ENCODE data around the gene CDKN1B. TPM values are rescaled to one million over a fixed set of nuclear protein-coding genes. Genes with fewer than 3 reads are reported as not detected.

CDKN1B gene
- total RNA-seq, 1 experiment from 2014 or later = 33.1 TPM

DNA sequence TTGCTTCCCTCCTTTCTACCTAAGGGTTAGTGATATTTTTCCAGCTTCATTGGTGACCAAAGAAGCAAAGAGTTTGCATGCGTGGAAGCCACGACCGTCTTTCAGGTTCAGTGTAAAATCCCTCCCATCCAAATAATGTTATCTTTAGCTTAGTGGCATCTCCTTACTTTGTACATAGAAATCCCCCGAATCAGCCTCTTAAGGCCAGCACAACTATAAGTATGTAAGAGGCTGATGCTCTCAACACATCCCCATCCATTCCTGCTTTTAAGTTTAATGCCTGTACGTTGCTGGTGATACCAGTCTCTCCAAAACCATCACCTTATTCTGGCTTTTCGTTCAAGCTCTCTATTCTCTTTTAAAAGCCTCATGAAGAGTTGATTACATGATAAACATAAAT, 14.6 kb downstream of the CDKN1B start:
- no TSS peak for BruUV-seq (replicated peaks)
- peaks cover 0 to 3% of the 10 kb centered on the region in 2 experiments; a peak in 1 of 4 replicates for H3K36me3 ChIP-seq (ENCODE audit: control insufficient read depth in 1 of 2, insufficient read depth in 2 of 2, low read length in 2 of 2)
- H3K27me3 ChIP-seq (ENCODE audit: insufficient read depth, low read length) = no peaks in the 10 kb centered on the region
- ChIA-PET CTCF (no interaction called here), POLR2A (no interaction called here), RAD21 (ENCODE audit: low non-redundant PET in 1 of 2, low total read pairs in 2 of 2, uncharacterized antibody in 2 of 2, unreplicated experiment in 2 of 2) (no interaction called here)
- H3K4me1 ChIP-seq (ENCODE audit: control insufficient read depth in 1 of 2, insufficient read depth in 2 of 2, low read length in 2 of 2) = peaks cover 7 to 9% of the 10 kb centered on the region in 2 experiments
- ATAC-seq (no peak), DNase-seq (ENCODE audit: low read depth, low spot score) (no peak)
- intact Hi-C loops (cut with micrococcal nuclease) = no loop called here
- no peaks in the 10 kb centered on the region for H4K20me1 ChIP-seq (ENCODE audit: insufficient read depth)
- no peak overlapping the region for H2AFZ ChIP-seq (ENCODE audit: low read depth, low read length, poor library complexity, severe bottlenecking)
- H3K9me3 ChIP-seq (ENCODE audit: control insufficient read depth in 1 of 2, insufficient read depth in 1 of 2, low read depth in 1 of 2, low read length in 2 of 2) = no peaks in the 10 kb centered on the region
- H3K9ac ChIP-seq (ENCODE audit: low read length) = no peak overlapping the region
- H3K4me3 ChIP-seq (replicated peaks in 1 of 2; ENCODE audit: low read depth in 1 of 2, low read length in 2 of 2) = no peak overlapping the region
- H3K4me2 ChIP-seq (ENCODE audit: low read length) = no peak overlapping the region
- H3K9me2 ChIP-seq (ENCODE audit: insufficient read depth) = no peaks in the 10 kb centered on the region
- no peak overlapping the region for H3K27ac ChIP-seq (ENCODE audit: low read depth, low read length)
- peaks cover 35% of the 10 kb centered on the region for H3K79me2 ChIP-seq (ENCODE audit: insufficient read depth, low read length)
- TF ChIP-seq YY1 (IDR thresholded peaks at IDR 0.05; ENCODE audit: extremely low read depth, insufficient replicate concordance, low read depth, low read length) (no peak), ATF3 (IDR thresholded peaks at IDR 0.05) (no peak), JUND (IDR thresholded peaks at IDR 0.05) (no peak), EZH2phosphoT487 (IDR thresholded peaks at IDR 0.05; ENCODE audit: borderline replicate concordance) (no peak), SRF (IDR thresholded peaks at IDR 0.05; ENCODE audit: low read depth) (no peak), SP1 (IDR thresholded peaks at IDR 0.05; ENCODE audit: low read depth) (no peak), RAD21 (IDR thresholded peaks at IDR 0.05; ENCODE audit: low read depth) (no peak), ZNF274 (IDR thresholded peaks at IDR 0.05; ENCODE audit: low read depth, low read length) (no peak), CBX3 (IDR thresholded peaks at IDR 0.05; ENCODE audit: low read depth) (no peak), FOSL1 (IDR thresholded peaks at IDR 0.05; ENCODE audit: low read depth) (no peak)

GRCh38 chr12:12733118-12733517, 15.9 kb downstream of the CDKN1B start:
- POLR2A ChIA-PET = no interaction called here
- Histone ChIP-seq H3K9me2 (ENCODE audit: insufficient read depth) (no peaks in the 10 kb centered on the region), H3K27me3 (ENCODE audit: insufficient read depth, low read length) (no peaks in the 10 kb centered on the region), H3K36me3 (ENCODE audit: control insufficient read depth in 1 of 2, insufficient read depth in 2 of 2, low read length in 2 of 2) (peaks cover 0 to 3% of the 10 kb centered on the region in 2 experiments; a peak in 1 of 4 replicates), H4K20me1 (ENCODE audit: insufficient read depth) (no peaks in the 10 kb centered on the region), H2AFZ (ENCODE audit: low read depth, low read length, poor library complexity, severe bottlenecking) (no peak overlapping the region), H3K9me3 (ENCODE audit: control insufficient read depth in 1 of 2, insufficient read depth in 1 of 2, low read depth in 1 of 2, low read length in 2 of 2) (no peaks in the 10 kb centered on the region), H3K4me1 (ENCODE audit: control insufficient read depth in 1 of 2, insufficient read depth in 2 of 2, low read length in 2 of 2) (peaks cover 2 to 8% of the 10 kb centered on the region in 2 experiments; a peak in 2 of 4 replicates), H3K4me3 (replicated peaks in 1 of 2; ENCODE audit: low read depth in 1 of 2, low read length in 2 of 2) (no peak overlapping the region), H3K9ac (ENCODE audit: low read length) (no peak overlapping the region), H3K4me2 (ENCODE audit: low read length) (no peak overlapping the region), H3K79me2 (ENCODE audit: insufficient read depth, low read length) (peaks cover 22% of the 10 kb centered on the region), H3K27ac (ENCODE audit: low read depth, low read length) (no peak overlapping the region)
- RAD21 ChIA-PET (ENCODE audit: low non-redundant PET in 1 of 2, low total read pairs in 2 of 2, uncharacterized antibody in 2 of 2, unreplicated experiment in 2 of 2) = no interaction called here
- no peak for ATAC-seq
- CTCF ChIA-PET = no interaction called here
- no peak for TF ChIP-seq ZFX (IDR thresholded peaks at IDR 0.05)
- TF ChIP-seq EZH2 (IDR thresholded peaks at IDR 0.05) = no peak
- TF ChIP-seq ATF3 (IDR thresholded peaks at IDR 0.05) = no peak
- TF ChIP-seq ZNF274 (IDR thresholded peaks at IDR 0.05; ENCODE audit: low read depth, low read length) = no peak
- no peak for TF ChIP-seq EZH2phosphoT487 (IDR thresholded peaks at IDR 0.05; ENCODE audit: borderline replicate concordance)
- TF ChIP-seq CTCF (IDR thresholded peaks at IDR 0.05 in 2 of 3, conservative IDR thresholded peaks at IDR 0.05 in 1 of 3; ENCODE audit: borderline replicate concordance in 1 of 3, insufficient read depth in 1 of 3, low read depth in 2 of 3, low read length in 2 of 3) = no peak
- no peak for TF ChIP-seq SRF (IDR thresholded peaks at IDR 0.05; ENCODE audit: low read depth)
- no peak for TF ChIP-seq POLR2A (IDR thresholded peaks at IDR 0.05; ENCODE audit: borderline replicate concordance, extremely low read depth, insufficient read depth, insufficient read length)
- TF ChIP-seq, protein P1, sequence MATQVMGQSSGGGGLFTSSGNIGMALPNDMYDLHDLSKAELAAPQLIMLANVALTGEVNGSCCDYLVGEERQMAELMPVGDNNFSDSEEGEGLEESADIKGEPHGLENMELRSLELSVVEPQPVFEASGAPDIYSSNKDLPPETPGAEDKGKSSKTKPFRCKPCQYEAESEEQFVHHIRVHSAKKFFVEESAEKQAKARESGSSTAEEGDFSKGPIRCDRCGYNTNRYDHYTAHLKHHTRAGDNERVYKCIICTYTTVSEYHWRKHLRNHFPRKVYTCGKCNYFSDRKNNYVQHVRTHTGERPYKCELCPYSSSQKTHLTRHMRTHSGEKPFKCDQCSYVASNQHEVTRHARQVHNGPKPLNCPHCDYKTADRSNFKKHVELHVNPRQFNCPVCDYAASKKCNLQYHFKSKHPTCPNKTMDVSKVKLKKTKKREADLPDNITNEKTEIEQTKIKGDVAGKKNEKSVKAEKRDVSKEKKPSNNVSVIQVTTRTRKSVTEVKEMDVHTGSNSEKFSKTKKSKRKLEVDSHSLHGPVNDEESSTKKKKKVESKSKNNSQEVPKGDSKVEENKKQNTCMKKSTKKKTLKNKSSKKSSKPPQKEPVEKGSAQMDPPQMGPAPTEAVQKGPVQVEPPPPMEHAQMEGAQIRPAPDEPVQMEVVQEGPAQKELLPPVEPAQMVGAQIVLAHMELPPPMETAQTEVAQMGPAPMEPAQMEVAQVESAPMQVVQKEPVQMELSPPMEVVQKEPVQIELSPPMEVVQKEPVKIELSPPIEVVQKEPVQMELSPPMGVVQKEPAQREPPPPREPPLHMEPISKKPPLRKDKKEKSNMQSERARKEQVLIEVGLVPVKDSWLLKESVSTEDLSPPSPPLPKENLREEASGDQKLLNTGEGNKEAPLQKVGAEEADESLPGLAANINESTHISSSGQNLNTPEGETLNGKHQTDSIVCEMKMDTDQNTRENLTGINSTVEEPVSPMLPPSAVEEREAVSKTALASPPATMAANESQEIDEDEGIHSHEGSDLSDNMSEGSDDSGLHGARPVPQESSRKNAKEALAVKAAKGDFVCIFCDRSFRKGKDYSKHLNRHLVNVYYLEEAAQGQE (IDR thresholded peaks at IDR 0.05; ENCODE audit: low read depth) = no peak
- TF ChIP-seq POLR2AphosphoS5 (IDR thresholded peaks at IDR 0.05; ENCODE audit: low read depth, low read length) = no peak
- no peak for TF ChIP-seq JUND (IDR thresholded peaks at IDR 0.05)
- BruUV-seq (replicated peaks) = no TSS peak
- no peak for DNase-seq (ENCODE audit: low read depth, low spot score)
- intact Hi-C loops (cut with micrococcal nuclease) = no loop called here
